ENCODE data around the gene EYA2.

- TF ChIP-seq EZH2 (IDR thresholded peaks at IDR 0.05): no peak
- no peak for TF ChIP-seq POLR2AphosphoS5 (IDR thresholded peaks at IDR 0.05; ENCODE audit: borderline replicate concordance, low read depth, low read length)
- TF ChIP-seq FOXP2 (optimal IDR thresholded peaks at IDR 0.05; ENCODE audit: control extremely low read depth, extremely low read length, insufficient read depth): no peak
Measured at GRCh38 chr20:47033665-47034064, 139.0 kb downstream of the EYA2 start.

All from SK-N-MC (cell line).